Measurements from ENCODE around the gene OR6S1. TPM values are rescaled to one million over a fixed set of nuclear protein-coding genes. Genes with fewer than 3 reads are reported as not detected.

The OR6S1 gene
- total RNA-seq, 2 experiments from 2014 or later = not detected

DNA sequence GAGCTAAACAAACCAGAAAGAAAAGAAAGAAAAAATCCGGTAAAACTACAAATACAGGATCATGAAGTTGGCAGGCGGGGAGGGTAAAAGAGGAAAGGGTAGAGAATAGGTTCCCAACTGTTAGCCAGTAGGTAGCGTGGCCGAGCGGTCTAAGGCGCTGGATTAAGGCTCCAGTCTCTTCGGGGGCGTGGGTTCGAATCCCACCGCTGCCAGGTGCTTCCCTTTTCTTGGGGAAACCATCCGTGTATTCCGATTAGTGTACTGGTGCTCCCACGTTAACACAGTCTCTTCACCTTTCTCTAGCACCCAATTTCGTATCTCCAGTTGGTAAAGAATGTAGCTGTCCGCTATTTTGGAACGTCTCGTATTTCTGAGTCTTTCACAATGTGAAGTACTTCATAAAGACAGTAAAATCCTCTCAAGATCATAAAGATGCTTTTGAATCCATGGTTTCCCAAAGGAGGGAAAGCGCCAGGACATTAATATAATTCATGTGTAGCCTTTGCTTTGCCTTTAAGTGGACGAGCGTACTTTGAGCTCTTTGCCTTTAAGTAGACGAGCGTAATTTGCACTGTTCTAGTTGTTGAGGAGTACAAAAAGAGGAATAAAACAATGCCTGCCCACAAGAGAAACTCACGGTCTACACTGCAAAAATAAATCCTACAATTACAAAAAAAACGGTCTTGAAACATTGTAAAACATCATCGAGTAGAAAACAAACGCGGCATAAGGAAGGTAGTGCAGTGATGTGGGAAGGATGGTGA is 31.3 kb downstream of the OR6S1 start:
- ChIA-PET POLR2A (interaction anchor here (1.0 to 2.8 kb wide), 12 partner anchors 12 to 282 kb away, joined by 3 to 35 read pairs (median 5); partner anchors contain the start of genes APEX1, OSGEP, PARP2 and PIP4P1), CTCF (interaction anchor here (0.8 to 2.8 kb wide), 11 partner anchors 16 to 285 kb away, joined by 3 to 14 read pairs (median 3); partner anchors contain the start of gene TEP1)
- Histone ChIP-seq H3K9me3 (ENCODE audit: control insufficient read depth in 1 of 2, insufficient read depth in 1 of 2, low read length in 2 of 2) (no peaks in the 10 kb centered on the region), H3K36me3 (ENCODE audit: insufficient read depth, low read length) (no peaks in the 10 kb centered on the region), H3K4me1 (ENCODE audit: insufficient read depth, low read length) (peaks cover 37% of the 10 kb centered on the region), H3K27ac (ENCODE audit: low read depth in 1 of 2, low read length in 2 of 2) (peak overlapping the region in 1 of 2 donors; percentile 5), H3K27me3 (ENCODE audit: control insufficient read depth in 1 of 2, insufficient read depth in 2 of 2, low read length in 2 of 2) (no peaks in the 10 kb centered on the region), H3K4me3 (ENCODE audit: low read length) (peak overlapping the region; percentile 67)
- intact Hi-C loops (cut with DNase I, micrococcal nuclease) = loop anchor here (5.0 kb wide), 2 partner anchors 78 to 268 kb away; partner anchors contain the start of gene PARP2 (in 1 of the 2)
- TF ChIP-seq, protein P1, sequence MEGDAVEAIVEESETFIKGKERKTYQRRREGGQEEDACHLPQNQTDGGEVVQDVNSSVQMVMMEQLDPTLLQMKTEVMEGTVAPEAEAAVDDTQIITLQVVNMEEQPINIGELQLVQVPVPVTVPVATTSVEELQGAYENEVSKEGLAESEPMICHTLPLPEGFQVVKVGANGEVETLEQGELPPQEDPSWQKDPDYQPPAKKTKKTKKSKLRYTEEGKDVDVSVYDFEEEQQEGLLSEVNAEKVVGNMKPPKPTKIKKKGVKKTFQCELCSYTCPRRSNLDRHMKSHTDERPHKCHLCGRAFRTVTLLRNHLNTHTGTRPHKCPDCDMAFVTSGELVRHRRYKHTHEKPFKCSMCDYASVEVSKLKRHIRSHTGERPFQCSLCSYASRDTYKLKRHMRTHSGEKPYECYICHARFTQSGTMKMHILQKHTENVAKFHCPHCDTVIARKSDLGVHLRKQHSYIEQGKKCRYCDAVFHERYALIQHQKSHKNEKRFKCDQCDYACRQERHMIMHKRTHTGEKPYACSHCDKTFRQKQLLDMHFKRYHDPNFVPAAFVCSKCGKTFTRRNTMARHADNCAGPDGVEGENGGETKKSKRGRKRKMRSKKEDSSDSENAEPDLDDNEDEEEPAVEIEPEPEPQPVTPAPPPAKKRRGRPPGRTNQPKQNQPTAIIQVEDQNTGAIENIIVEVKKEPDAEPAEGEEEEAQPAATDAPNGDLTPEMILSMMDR (IDR thresholded peaks at IDR 0.05) = no peak
- no peaks in the 10 kb centered on the region for H3K27me3 Mint-ChIP-seq
- H3K4me3 Mint-ChIP-seq = no peak overlapping the region
- no peak overlapping the region for H3K27ac Mint-ChIP-seq
- no peaks in the 10 kb centered on the region for H3K36me3 Mint-ChIP-seq (ENCODE audit: low read depth)
- DNase-seq (peak; percentile 48 to 86 (median 64)), ATAC-seq (ENCODE audit: poor library complexity) (peak; percentile 8)
- no peaks in the 10 kb centered on the region for H3K9me3 Mint-ChIP-seq
- no peaks in the 10 kb centered on the region for H3K4me1 Mint-ChIP-seq (ENCODE audit: low read depth)

DNA sequence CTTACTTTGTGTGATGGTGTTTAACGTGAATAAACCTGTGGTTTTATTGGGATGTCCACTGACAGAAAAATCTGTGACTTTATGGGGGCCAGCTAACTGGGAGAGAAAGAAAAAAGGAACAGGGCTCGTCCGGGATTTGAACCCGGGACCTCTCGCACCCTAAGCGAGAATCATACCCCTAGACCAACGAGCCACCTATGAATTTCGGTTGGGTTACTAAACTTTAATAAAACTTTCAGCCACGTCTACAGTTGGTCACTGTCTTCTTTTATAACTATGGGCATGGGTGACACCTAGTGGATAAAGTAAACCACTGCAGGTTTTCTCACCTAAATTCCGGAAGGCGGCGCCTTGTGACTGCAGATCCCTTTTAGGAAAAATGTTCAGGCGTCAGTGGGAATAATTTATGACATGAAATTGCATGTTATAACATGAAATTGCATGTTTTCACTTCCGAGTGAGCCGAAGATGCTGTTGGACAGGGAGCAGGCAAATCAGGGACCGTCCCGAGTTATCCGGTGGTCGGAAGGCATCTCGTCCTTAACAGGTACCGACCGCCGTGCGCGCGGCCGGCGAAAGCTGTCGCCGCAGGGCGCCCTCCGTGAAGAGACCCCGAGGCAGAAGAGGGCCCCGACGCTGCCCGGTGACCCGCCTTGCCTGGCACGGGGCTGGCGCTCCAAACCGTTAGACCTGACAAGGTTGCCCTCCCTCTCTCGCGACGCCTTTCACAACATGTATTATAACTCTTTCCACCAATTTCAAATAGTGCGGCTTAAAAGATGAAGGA is 32.1 kb downstream of the OR6S1 start:
- CTCF ChIA-PET = interaction anchor here (1.0 to 2.8 kb wide), 12 partner anchors 16 to 284 kb away, joined by 3 to 14 read pairs (median 4); no protein-coding TSS in a partner anchor
- H3K9me3 Mint-ChIP-seq = no peaks in the 10 kb centered on the region
- TF ChIP-seq, protein P1 (IDR thresholded peaks at IDR 0.05) = peak; percentile 99
- H3K27ac Mint-ChIP-seq = no peak overlapping the region
- H3K36me3 Mint-ChIP-seq (ENCODE audit: low read depth) = no peaks in the 10 kb centered on the region
- H3K9me3 ChIP-seq (ENCODE audit: control insufficient read depth in 1 of 2, insufficient read depth in 1 of 2, low read length in 2 of 2) = no peaks in the 10 kb centered on the region
- no peaks in the 10 kb centered on the region for H3K27me3 ChIP-seq (ENCODE audit: control insufficient read depth in 1 of 2, insufficient read depth in 2 of 2, low read length in 2 of 2)
- no peaks in the 10 kb centered on the region for H3K27me3 Mint-ChIP-seq
- ATAC-seq (ENCODE audit: poor library complexity) = peak; percentile 19
- no peak overlapping the region for H3K4me3 Mint-ChIP-seq
- H3K27ac ChIP-seq (ENCODE audit: low read depth in 1 of 2, low read length in 2 of 2) = peak overlapping the region in 1 of 2 donors; percentile 5
- H3K4me3 ChIP-seq (ENCODE audit: low read length) = peak overlapping the region; percentile 67
- H3K4me1 Mint-ChIP-seq (ENCODE audit: low read depth) = no peaks in the 10 kb centered on the region
- POLR2A ChIA-PET = interaction anchor here (1.0 to 2.8 kb wide), 13 partner anchors 13 to 281 kb away, joined by 3 to 35 read pairs (median 5); partner anchors contain the start of genes APEX1, OSGEP, PARP2 and PIP4P1
- H3K36me3 ChIP-seq (ENCODE audit: insufficient read depth, low read length) = no peaks in the 10 kb centered on the region
- intact Hi-C loops (cut with DNase I, micrococcal nuclease) = loop anchor here (1.0 to 5.0 kb wide), 7 partner anchors 77 to 282 kb away; partner anchors contain the start of genes OSGEP (in 2 of the 2), APEX1 (in 1 of the 2) and PARP2 (in 1 of the 2)
- H3K4me1 ChIP-seq (ENCODE audit: insufficient read depth, low read length) = peaks cover 35% of the 10 kb centered on the region
- peak; percentile 31 to 88 (median 44) for DNase-seq
